Measurements from ENCODE around the gene FGD3. TPM values are rescaled to one million over a fixed set of nuclear protein-coding genes. Genes with fewer than 3 reads are reported as not detected.

The FGD3 gene
- total and polyA plus RNA-seq, 9 of the 15 experiments (the other 6 are each of a cell fraction or from before 2014, with no cell fraction given) = 0.07 to 1.3 (median 0.29) TPM

- BruUV-seq (replicated peaks) = no TSS peak
- no peak overlapping the region for H3K4me3 ChIP-seq
- H3K4me1 ChIP-seq (replicated peaks in 1 of 2; ENCODE audit: control insufficient read depth in 2 of 2, insufficient read depth in 2 of 2, low read length in 2 of 2) = peaks cover 0 to 28% of the 10 kb centered on the region in 2 experiments; a peak in 2 of 5 replicates
- ATAC-seq (no peak), FAIRE-seq (no peak), DNase-seq (ENCODE audit: extremely low read depth in 1 of 4, low spot score in 3 of 4) (no peak)
- no peak overlapping the region for H3K27ac ChIP-seq (ENCODE audit: extremely low read depth, low read depth, low read length)
- CTCF ChIA-PET (ENCODE audit: low intra/inter-chr PET ratio) = no interaction called here
- no peaks in the 10 kb centered on the region for H3K79me2 ChIP-seq (ENCODE audit: control insufficient read depth, insufficient read depth, low read length)
- no peak overlapping the region for H3K4me2 ChIP-seq (ENCODE audit: insufficient read depth, low read length)
- in situ Hi-C loops (cut with MboI) = no loop called here
- no peak for TF ChIP-seq ZNF79 (CRISPR knock-in tag; IDR thresholded peaks at IDR 0.05; ENCODE audit: low read depth)
- no peak for TF ChIP-seq BACH1 (tag; IDR thresholded peaks at IDR 0.05)
- H3K36me3 ChIP-seq (ENCODE audit: control insufficient read depth, insufficient read depth, low read length) = no peaks in the 10 kb centered on the region
- POLR2A ChIA-PET = interaction anchor here (0.9 kb wide), 1 partner anchor 16 kb away, joined by 4 read pairs; no protein-coding TSS in a partner anchor
- no peaks in the 10 kb centered on the region for H3K9me3 ChIP-seq (replicated peaks; ENCODE audit: control insufficient read depth, insufficient read depth, low read depth, low read length)
- WGBS (ENCODE audit: insufficient coverage, low coverage, missing lambda C conversion rate) = under 1% methylated on average over 10 of the region's 10 CpGs
- H3K9me1 ChIP-seq (ENCODE audit: control insufficient read depth, insufficient read depth, low read length) = peaks cover 4% of the 10 kb centered on the region
- peaks cover 13 to 60% of the 10 kb centered on the region in 2 experiments; a peak in 4 of 5 replicates for H3K27me3 ChIP-seq (ENCODE audit: control insufficient read depth in 2 of 2, insufficient read depth in 2 of 2, low read length in 2 of 2)
- H3K9ac ChIP-seq (ENCODE audit: insufficient read depth in 1 of 2, low read depth in 2 of 2, low read length in 2 of 2) = no peak overlapping the region
- intact Hi-C loops (cut with micrococcal nuclease) = no loop called here
- no peaks in the 10 kb centered on the region for H4K20me1 ChIP-seq (replicated peaks; ENCODE audit: control insufficient read depth, insufficient read depth, low read length)
- no peak overlapping the region for H2AFZ ChIP-seq (ENCODE audit: low read depth, low read length)
Measured at GRCh38 chr9:93031629-93032430, 84.5 kb downstream of the FGD3 start.

- H3K9ac ChIP-seq (ENCODE audit: insufficient read depth in 1 of 2, low read depth in 2 of 2, low read length in 2 of 2) = no peak overlapping the region
- H4K20me1 ChIP-seq (replicated peaks; ENCODE audit: control insufficient read depth, insufficient read depth, low read length) = no peaks in the 10 kb centered on the region
- intact Hi-C loops (cut with micrococcal nuclease) = no loop called here
- DNase-seq (ENCODE audit: extremely low read depth in 1 of 4, low spot score in 3 of 4) (no peak), FAIRE-seq (no peak), ATAC-seq (no peak)
- no peak overlapping the region for H2AFZ ChIP-seq (ENCODE audit: low read depth, low read length)
- H3K9me3 ChIP-seq (replicated peaks; ENCODE audit: control insufficient read depth, insufficient read depth, low read depth, low read length) = no peaks in the 10 kb centered on the region
- no peak overlapping the region for H3K4me2 ChIP-seq (ENCODE audit: insufficient read depth, low read length)
- no peaks in the 10 kb centered on the region for H3K79me2 ChIP-seq (ENCODE audit: control insufficient read depth, insufficient read depth, low read length)
- H3K36me3 ChIP-seq (ENCODE audit: control insufficient read depth, insufficient read depth, low read length) = no peaks in the 10 kb centered on the region
- peaks cover 4% of the 10 kb centered on the region for H3K9me1 ChIP-seq (ENCODE audit: control insufficient read depth, insufficient read depth, low read length)
- peaks cover 0 to 35% of the 10 kb centered on the region in 2 experiments; a peak in 2 of 5 replicates for H3K4me1 ChIP-seq (replicated peaks in 1 of 2; ENCODE audit: control insufficient read depth in 2 of 2, insufficient read depth in 2 of 2, low read length in 2 of 2)
- in situ Hi-C loops (cut with MboI) = no loop called here
- ChIA-PET POLR2A (interaction anchor here (0.9 kb wide), 1 partner anchor 17 kb away, joined by 4 read pairs; no protein-coding TSS in a partner anchor), CTCF (ENCODE audit: low intra/inter-chr PET ratio) (no interaction called here)
- no peak overlapping the region for H3K27ac ChIP-seq (ENCODE audit: extremely low read depth, low read depth, low read length)
- H3K4me3 ChIP-seq = no peak overlapping the region
- 0% methylated on average over 10 of the region's 12 CpGs for WGBS (ENCODE audit: insufficient coverage, low coverage, missing lambda C conversion rate)
- H3K27me3 ChIP-seq (ENCODE audit: control insufficient read depth in 2 of 2, insufficient read depth in 2 of 2, low read length in 2 of 2) = peaks cover 13 to 55% of the 10 kb centered on the region in 2 experiments; a peak in 4 of 5 replicates
- no TSS peak for BruUV-seq (replicated peaks)
- no peak for TF ChIP-seq NR1H2 (CRISPR knock-in tag; IDR thresholded peaks at IDR 0.05)
- no peak for TF ChIP-seq ARID1B (IDR thresholded peaks at IDR 0.05)
- no peak for TF ChIP-seq SIN3B (IDR thresholded peaks at IDR 0.05; ENCODE audit: low read depth)
- no peak for TF ChIP-seq ZNF146 (CRISPR knock-in tag; IDR thresholded peaks at IDR 0.05; ENCODE audit: unreplicated experiment)
- TF ChIP-seq PYGO2 (tag; IDR thresholded peaks at IDR 0.05) = no peak
- no peak for TF ChIP-seq SIN3A (IDR thresholded peaks at IDR 0.05; ENCODE audit: borderline replicate concordance in 2 of 2, control insufficient read depth in 1 of 2, low read depth in 2 of 2, low read length in 2 of 2)
- no peak for TF ChIP-seq SMARCA5 (IDR thresholded peaks at IDR 0.05)
- no peak for TF ChIP-seq TBL1XR1 (IDR thresholded peaks at IDR 0.05; ENCODE audit: low read length in 2 of 2)
- no peak for TF ChIP-seq ZNF830 (CRISPR knock-in tag; IDR thresholded peaks at IDR 0.05)
- TF ChIP-seq SAFB2 (IDR thresholded peaks at IDR 0.05; ENCODE audit: borderline replicate concordance, low read depth, low read length, severe bottlenecking) = no peak
- TF ChIP-seq E2F4 (CRISPR knock-in tag; IDR thresholded peaks at IDR 0.05; ENCODE audit: low read depth) = no peak
- TF ChIP-seq PCBP1 (IDR thresholded peaks at IDR 0.05; ENCODE audit: low read depth, low read length, poor library complexity, severe bottlenecking) = no peak
Measured at GRCh38 chr9:93032545-93032944, 85.2 kb downstream of the FGD3 start.

Measured in K562 (cell line).